ENCODE measurements around the gene PRKAR1B.

The PRKAR1B gene

DNA sequence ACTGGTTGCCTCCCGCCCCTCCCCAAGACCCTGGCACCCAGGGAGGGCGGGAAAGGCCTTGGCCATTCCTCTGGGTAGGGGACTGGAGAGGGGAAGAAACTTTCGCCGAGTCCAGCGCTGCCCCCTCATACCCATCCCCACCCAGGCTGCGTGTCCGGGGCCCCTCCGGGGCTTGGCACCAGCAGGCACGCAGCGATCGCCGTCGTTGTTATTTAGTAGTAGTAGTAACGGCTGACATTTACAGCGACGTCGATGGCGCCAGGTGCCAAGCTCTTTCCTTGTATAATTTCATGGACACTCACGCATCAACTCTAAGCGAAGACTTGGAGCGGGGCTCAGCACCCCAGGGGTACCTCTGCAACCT lies 204.1 kb downstream of the PRKAR1B start:
- no peak for FAIRE-seq
- DNase-seq (ENCODE audit: insufficient read length, low spot score): no peak

DNA sequence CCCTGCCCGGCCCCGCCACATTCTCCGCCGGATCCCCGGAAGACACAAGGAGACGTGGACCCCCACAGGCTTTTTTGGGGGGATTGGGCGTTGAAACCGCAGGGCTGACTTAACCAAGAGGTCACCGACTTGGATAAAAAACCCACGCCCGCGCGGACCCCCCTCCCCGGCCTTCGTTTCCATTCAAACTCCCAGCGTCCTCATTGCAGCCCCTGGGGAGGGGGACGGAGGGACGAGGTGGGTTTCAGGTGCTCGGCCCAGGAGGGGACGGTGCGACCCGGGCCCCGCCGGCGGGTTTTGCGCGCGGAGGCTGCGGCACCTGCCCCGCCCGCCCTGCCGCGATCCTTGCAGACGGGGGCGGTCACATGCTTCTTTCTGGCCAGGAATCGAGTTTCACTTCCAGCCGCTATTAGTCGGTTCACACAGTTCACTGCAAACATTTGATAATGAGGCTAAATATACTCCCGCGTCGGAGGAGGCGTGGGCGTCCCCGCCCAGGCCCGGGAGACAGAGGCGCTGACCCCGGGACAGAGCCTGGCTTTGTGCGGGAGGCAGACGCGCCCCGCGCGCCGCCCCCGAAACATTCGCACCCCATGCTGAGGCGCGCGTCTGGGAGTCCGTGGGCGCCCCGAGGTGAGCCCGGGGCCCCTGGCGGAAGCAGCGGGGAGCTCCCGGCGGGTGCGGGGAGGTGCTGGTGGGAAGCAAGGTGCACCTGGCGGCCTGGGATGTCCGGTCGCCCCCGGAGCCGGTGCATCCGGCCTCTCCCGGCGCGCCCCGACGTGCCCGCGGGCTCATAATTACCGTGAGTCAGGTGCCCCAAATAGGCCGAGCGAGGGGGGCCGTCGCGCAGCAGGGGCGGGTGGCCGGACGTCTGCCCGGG lies 204.8 kb downstream of the PRKAR1B start:
- no peak for TF ChIP-seq POLR2A (IDR thresholded peaks at IDR 0.05; ENCODE audit: low read depth, low read length)
- DNase-seq (ENCODE audit: insufficient read length, low spot score) (no peak), FAIRE-seq (no peak)

More for the DNA sequence above, 204.1 kb downstream of the PRKAR1B start:
- TF ChIP-seq POLR2A (IDR thresholded peaks at IDR 0.05; ENCODE audit: low read depth, low read length): no peak

DNA sequence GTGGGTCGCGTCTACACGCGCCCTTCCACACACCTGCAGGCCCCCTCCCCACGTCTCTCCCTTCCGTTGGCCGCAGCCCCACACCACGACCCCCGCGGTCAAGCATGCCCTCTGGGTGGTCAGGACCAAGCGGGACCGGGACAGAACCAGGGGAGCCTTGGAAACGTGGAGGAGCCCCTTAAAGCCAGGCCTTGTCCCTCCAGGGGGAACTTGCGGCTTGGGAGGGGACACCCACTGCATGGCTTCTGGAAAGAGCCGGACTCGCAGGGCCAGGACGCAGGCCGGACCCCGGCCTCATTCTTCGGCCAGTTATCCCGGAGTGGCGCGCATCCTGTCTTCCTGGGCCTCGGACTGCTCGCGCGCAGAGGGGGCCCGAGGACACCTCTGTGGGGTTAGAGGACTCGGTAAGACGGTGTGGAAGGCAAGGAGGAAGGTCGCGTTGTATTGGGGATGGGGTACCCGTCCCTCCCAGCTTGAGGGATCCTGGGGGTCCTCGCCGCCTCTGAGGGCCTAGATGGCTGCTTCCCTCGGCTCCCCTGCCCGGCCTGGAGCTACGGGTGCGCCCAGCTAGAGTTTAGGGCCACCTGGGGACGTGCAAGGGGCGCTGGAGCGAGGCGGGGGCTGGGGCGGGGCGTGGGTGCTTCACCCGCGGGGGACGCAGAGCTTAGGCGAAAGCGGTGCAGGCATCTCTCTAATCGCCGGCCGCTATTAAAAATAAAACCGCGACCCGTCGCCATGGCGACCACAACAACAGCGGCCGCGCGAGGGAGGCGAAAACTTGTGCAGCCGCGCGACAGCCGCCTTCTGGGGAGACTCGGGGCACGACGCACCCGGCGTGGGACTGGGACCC lies 205.6 kb downstream of the PRKAR1B start:
- FAIRE-seq (no peak), DNase-seq (ENCODE audit: insufficient read length, low spot score) (no peak)
- no peak for TF ChIP-seq POLR2A (IDR thresholded peaks at IDR 0.05; ENCODE audit: low read depth, low read length)

DNA sequence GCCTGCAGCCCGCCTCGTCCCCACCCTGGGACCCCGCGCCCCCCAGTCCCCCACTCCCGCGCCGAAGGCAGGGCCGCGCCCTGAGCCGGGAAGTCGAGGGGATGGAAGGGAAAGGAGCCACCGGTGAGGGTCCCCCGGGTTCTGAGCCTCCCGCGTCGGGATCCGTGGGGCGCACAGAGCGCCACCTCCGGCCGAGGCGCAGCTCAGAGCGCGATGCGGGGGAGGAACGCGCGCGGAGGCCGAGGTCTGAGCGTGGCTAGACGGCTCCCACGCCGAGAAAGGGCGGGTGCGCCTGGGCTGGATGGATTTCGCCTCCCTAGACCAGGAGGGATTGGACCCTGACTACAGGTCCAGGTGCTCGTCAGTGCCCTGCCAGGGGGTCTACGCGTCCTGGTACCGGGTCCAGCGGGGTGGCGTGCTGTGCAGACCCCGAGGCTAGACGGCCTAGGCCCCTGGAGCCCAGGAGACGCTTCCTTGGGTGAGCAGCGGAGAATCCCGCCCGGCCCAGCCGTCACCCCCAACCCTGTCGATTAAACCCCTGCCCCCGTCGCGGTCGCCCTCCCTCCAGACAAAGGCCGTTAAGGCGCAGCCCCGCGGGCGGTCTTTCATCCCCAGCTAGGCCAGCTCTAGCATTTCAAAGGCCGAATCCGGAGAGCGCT lies 206.4 kb downstream of the PRKAR1B start:
- no peak for TF ChIP-seq POLR2A (IDR thresholded peaks at IDR 0.05; ENCODE audit: low read depth, low read length)
- no peak for FAIRE-seq
- no peak for DNase-seq (ENCODE audit: insufficient read length, low spot score)

DNA sequence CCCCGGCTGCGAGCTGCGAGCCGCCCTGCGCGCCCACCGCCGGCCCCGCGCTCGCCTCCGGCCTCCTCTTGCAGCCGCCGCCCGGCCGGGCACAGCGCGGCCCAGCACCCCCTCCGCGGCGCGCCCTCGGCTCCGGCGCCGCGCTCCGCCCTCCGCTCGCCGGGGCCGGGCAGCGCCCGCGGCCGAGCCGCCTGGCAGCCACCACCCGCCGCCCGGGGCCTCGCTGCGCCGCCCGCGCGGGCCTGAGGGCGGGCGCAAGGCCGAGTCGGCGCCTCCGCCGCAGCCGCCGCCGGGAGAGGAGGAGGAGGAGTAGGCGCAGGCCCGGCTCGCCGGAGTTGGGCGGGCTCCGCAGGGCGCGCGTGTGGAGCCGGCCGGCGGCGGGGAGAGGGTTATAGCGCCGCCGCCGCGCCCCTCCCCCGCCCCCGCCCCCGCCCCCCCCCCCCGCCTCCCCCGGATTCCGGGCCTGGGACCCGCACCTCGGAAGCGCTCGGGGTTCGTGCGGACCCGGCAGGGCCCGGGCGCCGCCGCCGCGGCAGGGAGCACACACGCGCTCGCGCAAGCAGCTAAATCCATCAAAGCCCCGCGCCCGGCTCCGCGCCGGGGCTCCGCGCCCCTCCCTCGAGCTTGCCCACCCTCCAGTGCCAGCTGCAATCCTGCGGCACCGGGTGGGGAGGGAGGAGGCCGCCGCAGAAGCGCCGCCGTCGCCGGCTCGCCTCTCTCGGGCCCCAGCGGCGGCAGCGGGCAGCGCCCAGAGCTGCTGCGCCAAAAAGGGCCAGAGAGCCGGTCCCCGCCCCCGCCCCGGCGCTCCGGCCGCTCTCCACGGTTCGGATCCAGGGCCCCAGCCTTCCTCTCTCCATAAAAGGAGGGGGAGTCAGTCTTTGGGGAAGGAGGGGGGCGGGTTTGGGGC lies 207.3 kb downstream of the PRKAR1B start, which contains the start of gene PDGFA:
Gene PDGFA, minus strand, starts transcription at position 363 of the 907 bp plus-strand sequence. CDS start 845 bp downstream, outside the sequence.
- FAIRE-seq (no peak), DNase-seq (ENCODE audit: insufficient read length, low spot score) (peak; percentile 88)

DNA sequence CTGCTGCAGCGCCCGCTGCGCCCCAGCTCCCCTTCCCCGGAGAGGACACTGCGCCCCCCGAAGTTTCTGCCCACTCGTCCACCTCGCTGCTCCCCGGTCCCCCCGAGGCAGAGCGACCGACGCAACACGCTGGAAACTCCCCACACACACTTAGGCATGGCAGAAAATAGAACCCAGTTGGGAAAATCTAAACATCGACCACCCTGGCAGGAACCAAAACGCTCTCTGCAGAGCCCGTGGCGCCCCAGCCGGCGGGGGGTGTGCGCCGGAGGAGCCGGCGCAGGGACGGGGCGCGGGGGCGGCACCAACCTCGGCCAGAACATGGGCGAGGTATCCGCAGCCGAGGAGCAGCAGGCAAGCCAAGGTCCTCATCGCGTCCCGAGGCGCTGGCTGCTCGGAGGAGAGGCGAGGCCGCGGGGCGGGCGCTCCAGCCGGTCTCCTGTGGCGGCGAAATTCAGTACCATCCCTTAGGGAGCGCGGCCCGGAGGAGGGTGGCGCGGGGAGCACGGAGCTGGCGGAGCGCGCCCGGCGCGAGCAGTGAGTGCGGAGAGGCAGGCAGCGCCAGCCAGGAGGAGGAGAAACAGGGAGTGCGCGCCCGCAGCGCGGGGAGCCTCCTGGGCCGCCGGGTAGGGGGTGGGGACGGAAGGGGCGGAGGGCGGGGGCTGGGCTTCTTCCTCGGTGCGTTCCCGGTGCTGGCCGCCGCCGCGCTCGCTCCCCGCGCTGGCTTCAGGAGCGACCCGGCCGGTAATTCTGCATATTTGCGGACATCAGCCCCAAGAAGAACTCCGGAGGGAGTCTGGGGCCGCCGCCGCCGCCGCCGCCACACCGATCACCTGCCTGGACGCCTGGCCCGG lies 208.2 kb downstream of the PRKAR1B start:
- DNase-seq (ENCODE audit: insufficient read length, low spot score): peak; percentile 86
- no peak for FAIRE-seq
- TF ChIP-seq POLR2A (IDR thresholded peaks at IDR 0.05; ENCODE audit: low read depth, low read length): peak; percentile 91

More for the DNA sequence above, 207.3 kb downstream of the PRKAR1B start, which contains the start of gene PDGFA:
- peak; percentile 93 for TF ChIP-seq POLR2A (IDR thresholded peaks at IDR 0.05; ENCODE audit: low read depth, low read length)

DNA sequence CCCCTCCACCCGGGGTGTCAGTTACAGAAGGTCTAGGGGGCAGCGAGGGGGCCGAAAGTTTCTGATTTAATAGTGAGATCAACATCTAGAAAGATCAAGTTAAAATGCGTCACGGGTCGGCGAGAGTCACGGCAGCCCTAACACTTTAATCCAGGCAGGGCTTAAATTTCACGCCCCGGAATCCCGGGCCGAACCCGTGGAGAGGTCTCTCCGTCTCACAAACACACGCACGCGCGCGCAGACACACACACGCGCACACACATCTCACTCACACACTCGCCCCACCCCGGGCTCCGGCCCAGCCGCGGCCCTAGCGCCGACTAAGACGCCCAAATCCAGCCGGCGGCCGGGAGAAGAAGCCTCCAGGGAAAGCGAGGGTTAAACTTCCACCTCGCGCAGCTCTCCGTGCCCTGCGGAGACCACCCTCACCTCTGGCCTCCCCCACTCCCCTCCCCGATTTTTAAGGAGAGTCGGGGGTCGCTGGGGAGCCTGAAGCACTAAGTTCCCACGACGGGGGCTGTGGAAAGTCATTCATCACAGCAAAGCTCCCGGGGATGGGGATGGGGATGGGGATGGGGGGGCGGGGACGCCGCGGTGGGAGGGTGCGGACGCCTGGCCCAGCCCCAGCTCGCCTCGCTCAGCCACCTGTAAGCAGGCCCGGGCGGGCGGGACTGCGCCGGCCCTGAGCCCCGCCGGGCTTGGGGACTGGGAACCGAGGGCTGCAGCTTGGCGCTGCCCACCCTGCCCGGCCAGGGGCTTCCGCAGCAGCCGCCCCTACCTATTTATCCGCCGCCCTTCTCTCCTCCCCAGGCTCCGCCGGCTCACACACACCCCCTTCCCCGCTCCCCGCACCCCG lies 209.1 kb downstream of the PRKAR1B start:
- TF ChIP-seq POLR2A (IDR thresholded peaks at IDR 0.05; ENCODE audit: low read depth, low read length): peak; percentile 30; the same call in 1 of the 2 replicates
- DNase-seq (ENCODE audit: insufficient read length, low spot score) (peak; percentile 84), FAIRE-seq (no peak)

DNA sequence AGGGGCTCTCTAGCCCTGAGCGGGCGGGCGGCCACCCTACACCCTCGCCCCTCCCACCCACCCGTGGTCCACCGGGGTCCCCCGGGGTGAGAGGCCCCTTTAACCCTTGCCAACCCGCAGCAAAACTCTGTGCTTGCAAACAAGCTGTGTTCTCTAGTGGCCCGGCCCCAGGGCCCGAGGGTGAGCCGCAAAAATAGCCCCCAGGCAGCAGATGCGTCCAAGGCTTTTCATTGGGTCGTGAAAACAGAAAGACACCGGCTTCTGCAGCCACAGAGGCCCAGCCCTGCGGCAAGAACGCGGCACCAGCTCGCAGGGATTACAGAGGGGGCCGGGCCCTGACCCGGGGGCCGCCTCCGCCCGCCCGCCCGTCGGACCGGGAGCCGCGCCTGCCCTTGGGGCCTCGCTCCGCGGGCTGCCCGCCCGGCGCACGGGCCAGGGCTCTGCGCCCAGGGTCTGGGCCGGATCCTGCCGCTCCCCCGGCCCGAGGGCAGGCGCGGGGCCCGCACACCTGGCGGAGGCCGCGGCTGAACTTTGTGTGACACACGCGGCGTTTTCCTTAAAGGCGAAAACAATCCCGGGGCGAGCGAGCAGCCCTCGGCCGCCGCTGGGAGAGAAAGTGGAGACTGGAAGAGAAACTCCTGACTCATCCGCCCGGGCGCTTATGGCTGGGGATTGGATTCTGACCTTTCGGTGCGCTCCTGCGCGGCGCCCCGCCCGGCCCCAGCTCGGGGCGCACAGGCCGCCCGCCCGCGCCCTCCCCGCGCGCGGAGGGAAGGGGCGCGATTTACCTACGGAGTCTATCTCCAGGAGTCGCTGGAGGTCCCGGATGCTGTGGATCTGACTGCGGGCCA lies 210.2 kb downstream of the PRKAR1B start:
- DNase-seq (ENCODE audit: insufficient read length, low spot score) (peak; percentile 94), FAIRE-seq (no peak)
- no peak for TF ChIP-seq POLR2A (IDR thresholded peaks at IDR 0.05; ENCODE audit: low read depth, low read length)

DNA sequence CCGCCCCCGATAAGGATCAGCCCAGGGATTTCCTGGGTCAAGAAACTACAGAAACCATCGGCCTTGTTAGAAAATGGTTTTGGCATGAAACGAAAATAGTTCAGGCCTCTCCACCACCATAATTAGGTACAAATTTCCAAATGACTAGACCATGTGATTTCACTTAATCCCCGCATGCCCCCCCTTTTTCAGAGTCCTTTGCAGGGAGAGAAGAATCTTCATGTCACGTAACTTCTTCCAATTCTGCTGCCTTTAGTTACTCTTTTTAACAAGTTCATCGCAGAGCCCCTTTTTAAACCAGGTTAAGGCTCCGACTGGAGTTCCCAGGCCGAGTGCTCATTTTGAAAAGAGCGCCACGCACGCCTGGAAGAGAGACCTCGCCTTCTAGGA lies 210.9 kb downstream of the PRKAR1B start:
- no peak for DNase-seq (ENCODE audit: insufficient read length, low spot score)
- TF ChIP-seq POLR2A (IDR thresholded peaks at IDR 0.05; ENCODE audit: low read depth, low read length): no peak
- FAIRE-seq: no peak

DNA sequence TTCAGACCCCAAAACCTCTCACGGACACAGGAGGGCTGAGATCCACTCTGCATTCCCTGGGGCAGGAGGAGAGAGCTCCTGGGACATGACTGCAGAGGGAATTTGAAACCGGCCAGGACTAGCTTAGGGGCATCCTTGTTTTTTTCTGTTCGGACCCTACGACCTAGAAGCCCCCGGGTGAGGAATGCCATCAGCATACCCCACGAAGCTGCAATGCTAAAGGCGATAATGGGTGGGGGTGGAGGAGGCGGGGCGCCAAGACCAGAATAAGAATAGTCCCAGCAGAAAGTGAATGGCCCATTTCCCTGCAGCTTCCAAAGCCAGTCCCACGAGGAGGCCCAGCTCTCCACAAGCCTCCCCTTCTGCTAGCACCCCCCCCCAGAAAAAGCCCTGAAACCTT lies 211.5 kb downstream of the PRKAR1B start:
- TF ChIP-seq POLR2A (IDR thresholded peaks at IDR 0.05; ENCODE audit: low read depth, low read length): no peak
- no peak for FAIRE-seq
- no peak for DNase-seq (ENCODE audit: insufficient read length, low spot score)

Measured in H54 (cell line).